Uterus (tissue), 4 donors: Measurements from ENCODE around the gene C10orf62. TPM values are rescaled to one million over a fixed set of nuclear protein-coding genes. Genes with fewer than 3 reads are reported as not detected.

Experiments
- DNase-seq, 2 donors: peaks; one replicate each; pipeline ENCODE4 v3.0.0-alpha.2; 2019 to 2020
- H3K27ac ChIP-seq, 2 donors: fragments of 200-600 bp; sonication (generic); 1 replicate in 1 of 2; 2 replicates in 1 of 2; pipeline ENCODE4 v1.5.1; 2016 to 2018
- H3K27me3 ChIP-seq, 2 donors: fragments of 200-600 bp; sonication (generic); one replicate each; pipeline ENCODE4 v1.5.1; 2018 to 2019; ENCODE audit warnings: control low read depth in 1 of 2
- H3K36me3 ChIP-seq, 2 donors: fragments of 200-600 bp; sonication (generic); one replicate each; pipeline ENCODE4 v1.5.1; 2019; ENCODE audit warnings: control low read depth in 1 of 2
- H3K4me1 ChIP-seq, 2 donors: fragments of 200-600 bp; sonication (generic); one replicate each; pipeline ENCODE4 v1.5.1; 2018 to 2019; ENCODE audit warnings: control low read depth in 1 of 2
- H3K4me3 ChIP-seq, 2 donors: fragments of 200-600 bp; sonication (generic); 1 replicate in 1 of 2; 2 replicates in 1 of 2; pipeline ENCODE4 v1.5.1; 2018 to 2019; ENCODE audit warnings: mild to moderate bottlenecking in 1 of 2
- H3K9me3 ChIP-seq, 2 donors: fragments of 200-600 bp; sonication (generic); one replicate each; pipeline ENCODE4 v1.5.1; 2019; ENCODE audit warnings: control low read depth in 1 of 2
- CTCF ChIP-seq, 4 experiments: fragments of 200-600 bp in 2 of 4; fragments of 450-650 bp in 2 of 4; sonication (generic) in 2 of 4; IDR thresholded peaks; one replicate each; pipeline ENCODE4 v1.5.1; 2016 to 2019; ENCODE audit warnings: antibody characterized with exemption in 4 of 4, mild to moderate bottlenecking in 2 of 4, moderate library complexity in 1 of 4
- POLR2A ChIP-seq, 2 donors: fragments of 450-650 bp; IDR thresholded peaks; one replicate each; pipeline ENCODE4 v1.6.1; 2016; ENCODE audit warnings: antibody characterized with exemption in 2 of 2, mild to moderate bottlenecking in 1 of 2, moderate library complexity in 1 of 2
- intact Hi-C: fragments of 100-400 bp; cut with DNase I; formaldehyde crosslinking; loops from one replicate; pipeline ENCODE4 v1.15.1; 2023; ENCODE audit warnings: low total_unique reads
- total RNA-seq, 4 donors: library from RNA; depleted of rRNA in 3 of 4; stranded (reverse); fragments of >200 nt in 3 of 4; gene quantifications; one replicate each; pipeline versions ENCODE4 v1.1.0 to v1.2.4, GENCODE V29; 2014 to 2023
- donor health status: DM: yes; HTN: yes; CAD: no.

C10orf62 gene
- total RNA-seq, 4 donors from 2014 or later = not detected

DNA sequence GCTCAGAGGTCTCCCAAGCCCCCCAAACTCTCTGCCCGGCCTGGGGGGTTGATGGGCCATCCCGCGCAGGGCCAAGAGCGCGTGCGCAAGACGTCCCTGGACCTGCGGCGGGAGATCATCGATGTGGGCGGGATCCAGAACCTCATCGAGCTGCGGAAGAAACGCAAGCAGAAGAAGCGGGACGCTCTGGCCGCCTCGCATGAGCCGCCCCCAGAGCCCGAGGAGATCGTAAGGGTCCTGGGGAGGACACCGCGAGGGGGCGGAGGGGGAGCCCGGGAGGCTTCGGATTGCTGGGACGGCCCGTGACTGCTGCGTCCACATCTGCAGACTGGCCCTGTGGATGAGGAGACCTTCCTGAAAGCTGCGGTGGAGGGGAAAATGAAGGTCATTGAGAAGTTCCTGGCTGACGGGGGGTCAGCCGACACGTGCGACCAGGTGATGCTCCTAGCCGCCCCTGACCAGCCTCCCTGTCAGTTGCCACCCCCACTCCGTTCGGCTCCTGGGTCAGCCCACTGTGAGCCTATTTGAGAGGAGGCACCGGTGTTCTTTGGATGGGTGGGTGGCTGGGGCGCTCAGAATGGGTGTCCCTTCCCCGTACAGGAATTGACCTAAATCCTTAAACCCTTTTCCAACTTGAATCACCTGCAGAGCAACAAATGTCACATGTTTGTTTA is 11.2 kb upstream of the C10orf62 start:
- Histone ChIP-seq H3K27me3 (no peaks in the 10 kb centered on the region), H3K27ac (no peak overlapping the region), H3K9me3 (no peaks in the 10 kb centered on the region), H3K36me3 (no peaks in the 10 kb centered on the region), H3K4me1 (no peaks in the 10 kb centered on the region), H3K4me3 (no peak overlapping the region)
- intact Hi-C loops = no loop called here
- no peak for DNase-seq
- TF ChIP-seq CTCF (IDR thresholded peaks at IDR 0.05) (no peak), POLR2A (IDR thresholded peaks at IDR 0.05) (no peak)

DNA sequence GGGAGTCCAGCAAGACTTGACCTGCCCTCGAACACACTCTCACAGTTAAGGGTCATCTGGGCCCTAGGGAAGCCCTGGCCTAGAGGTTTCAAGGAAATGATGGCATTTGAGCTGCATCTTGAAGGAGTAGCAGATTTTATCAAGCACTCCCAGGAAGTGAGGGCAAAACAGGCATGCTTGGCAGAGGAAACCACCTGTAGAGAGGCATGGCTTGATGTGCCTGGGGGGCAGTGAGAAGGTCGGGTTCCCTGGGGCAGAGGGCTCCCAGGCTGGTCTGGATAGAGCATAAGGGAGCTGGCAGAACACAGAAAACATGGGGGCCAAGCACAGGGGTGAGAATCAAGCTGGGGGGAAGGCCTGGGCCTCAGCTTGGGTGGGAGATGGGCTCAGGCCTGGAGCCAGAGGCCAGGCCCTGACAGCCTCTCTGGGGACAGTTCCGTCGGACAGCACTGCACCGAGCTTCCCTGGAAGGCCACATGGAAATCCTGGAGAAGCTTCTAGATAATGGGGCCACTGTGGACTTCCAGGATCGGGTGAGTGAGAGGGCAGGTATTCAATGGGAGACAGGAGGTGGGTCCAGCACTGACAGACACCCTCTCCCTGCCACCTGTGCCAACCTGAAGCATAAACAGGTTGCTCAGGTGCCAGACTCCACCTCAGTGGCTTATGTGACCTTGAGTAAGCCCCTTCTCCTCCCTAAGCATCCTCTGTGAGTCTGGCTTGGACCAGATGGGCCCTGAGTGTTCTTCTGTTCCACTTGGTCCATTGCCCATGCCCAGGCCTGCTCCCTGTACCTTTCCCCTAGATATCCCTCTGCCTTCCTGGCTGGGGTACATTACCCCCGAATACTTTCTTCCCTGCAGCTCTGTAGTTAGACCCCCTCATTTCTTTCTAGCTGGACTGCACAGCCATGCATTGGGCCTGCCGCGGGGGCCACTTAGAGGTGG is 8.8 kb upstream of the C10orf62 start:
- intact Hi-C loops = no loop called here
- Histone ChIP-seq H3K4me1 (no peaks in the 10 kb centered on the region), H3K4me3 (no peak overlapping the region), H3K27me3 (no peaks in the 10 kb centered on the region), H3K27ac (no peak overlapping the region), H3K9me3 (no peaks in the 10 kb centered on the region), H3K36me3 (no peaks in the 10 kb centered on the region)
- no peak for TF ChIP-seq POLR2A (IDR thresholded peaks at IDR 0.05)
- no peak for TF ChIP-seq CTCF (IDR thresholded peaks at IDR 0.05)
- no peak for DNase-seq

- H3K9me3 ChIP-seq = no peaks in the 10 kb centered on the region
- DNase-seq = no peak
- no peak overlapping the region for H3K27ac ChIP-seq
- intact Hi-C loops = no loop called here
- H3K27me3 ChIP-seq = no peaks in the 10 kb centered on the region
- no peaks in the 10 kb centered on the region for H3K36me3 ChIP-seq
- no peaks in the 10 kb centered on the region for H3K4me1 ChIP-seq
- no peak for TF ChIP-seq CTCF (IDR thresholded peaks at IDR 0.05)
- H3K4me3 ChIP-seq = no peak overlapping the region
Measured at GRCh38 chr10:97582169-97582568, 7.4 kb upstream of the C10orf62 start.

- H3K4me1 ChIP-seq = no peaks in the 10 kb centered on the region
- H3K36me3 ChIP-seq = no peaks in the 10 kb centered on the region
- DNase-seq = no peak
- TF ChIP-seq POLR2A (IDR thresholded peaks at IDR 0.05) (no peak), CTCF (IDR thresholded peaks at IDR 0.05) (no peak)
- intact Hi-C loops = no loop called here
- H3K27me3 ChIP-seq = no peaks in the 10 kb centered on the region
- H3K9me3 ChIP-seq = no peaks in the 10 kb centered on the region
- H3K27ac ChIP-seq = no peak overlapping the region
- H3K4me3 ChIP-seq = no peak overlapping the region
Measured at GRCh38 chr10:97583476-97583875, 6.0 kb upstream of the C10orf62 start.
